GM19468 (cell line): ENCODE data around the gene CRHBP.

Experiments used
- ATAC-seq: cut with Tn5 transposase; IDR thresholded peaks from one replicate; pipeline ENCODE4 v1.9.1; 2021; ENCODE audit warnings: mild to moderate bottlenecking, moderate library complexity, moderate number of reproducible peaks; ENCODE audit not compliant: unreplicated experiment; ENCODE audit errors: extremely low read depth

CRHBP gene

GRCh38 chr5:77011498-77011897 lies 58.7 kb downstream of the CRHBP start:
- ATAC-seq = no peak

DNA sequence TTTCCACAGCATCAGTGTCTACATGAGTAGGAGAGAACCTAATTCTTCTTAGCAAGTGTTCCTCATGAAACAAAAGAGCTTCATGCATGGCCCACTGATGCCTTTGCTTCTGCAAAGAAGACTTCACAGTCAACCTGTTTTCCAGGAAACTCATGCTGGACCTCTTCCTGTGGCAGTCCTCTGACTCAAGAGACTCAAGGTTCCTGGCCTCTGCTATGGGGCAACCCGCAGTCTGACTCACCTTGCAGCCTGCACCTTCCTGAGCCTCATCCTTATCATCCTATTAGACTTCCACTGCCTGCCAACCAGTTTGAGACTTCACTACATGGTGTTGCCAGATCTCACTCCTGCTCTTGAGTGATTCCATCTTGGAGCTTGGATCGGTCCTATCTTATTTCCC lies 59.8 kb downstream of the CRHBP start:
- ATAC-seq = no peak

GRCh38 chr5:77015938-77016569 lies 63.2 kb downstream of the CRHBP start:
- no peak for ATAC-seq

DNA sequence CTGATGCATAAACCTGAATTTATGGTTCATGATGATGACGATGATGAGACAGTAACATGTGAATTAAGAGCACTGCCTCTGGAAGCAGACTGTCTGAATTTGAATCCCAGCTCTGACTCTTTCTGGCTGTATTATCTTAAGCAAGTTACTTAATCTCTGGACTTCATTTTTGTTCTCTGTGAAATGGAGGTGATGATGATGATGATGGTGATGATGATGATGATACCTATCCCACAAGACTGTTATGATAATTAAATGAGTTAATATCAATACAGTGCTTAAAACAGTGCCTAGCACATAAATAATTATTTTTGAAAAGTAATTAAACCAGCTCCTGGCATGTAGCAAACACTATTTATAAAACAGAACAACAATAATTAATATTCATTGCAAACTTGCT lies 64.1 kb downstream of the CRHBP start:
- no peak for ATAC-seq

GRCh38 chr5:77017668-77018067 lies 64.8 kb downstream of the CRHBP start:
- ATAC-seq = no peak
